Erythroblast (primary cell): ENCODE data around the gene VKORC1L1.
"Not testable (repeated sequence)": the region's sequence is repeated elsewhere in the genome, so short reads cannot be mapped to it uniquely, and the experiment has no call there.

ENCODE experiments used
- GATA1 ChIP-seq: IDR thresholded peaks from 2 replicates; pipeline ENCODE4 v1.6.1; 2011; ENCODE audit warnings: low read depth, mild to moderate bottlenecking, control low read depth, low read length, moderate library complexity
- POLR2A ChIP-seq: IDR thresholded peaks from 2 replicates; pipeline ENCODE4 v1.6.1; 2011; ENCODE audit warnings: mild to moderate bottlenecking, low read length

DNA sequence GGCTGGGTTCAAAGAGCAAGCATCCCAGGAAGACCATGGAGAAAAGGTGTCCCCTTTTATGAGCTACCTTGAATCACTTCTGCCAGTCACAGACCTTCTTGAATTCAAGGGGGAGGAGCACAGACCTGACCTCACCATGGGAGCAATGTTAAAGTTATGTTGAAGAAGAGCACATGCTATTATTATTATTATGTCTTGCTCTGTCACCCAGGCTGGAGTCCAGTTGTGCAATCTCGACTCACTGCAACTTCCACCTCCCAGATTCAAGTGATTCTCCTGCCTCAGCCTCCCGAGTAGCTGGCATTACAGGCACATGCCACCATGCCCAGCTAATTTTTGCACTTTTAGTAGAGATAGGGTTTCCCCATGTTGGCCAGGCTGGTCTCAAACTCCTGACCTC lies 5.2 kb upstream of the VKORC1L1 start:
- TF ChIP-seq POLR2A, GATA1: not testable (repeated sequence)
